Esophagus squamous epithelium (tissue), 4 donors: ENCODE results near the gene BCAT1.

ENCODE experiments used
- CTCF ChIP-seq, 6 experiments: fragments of 450-650 bp in 4 of 6; fragments of 200-600 bp in 2 of 6; sonication (generic) in 2 of 6; IDR thresholded peaks; one replicate each; pipeline ENCODE4 v1.5.1; 2016 to 2019; ENCODE audit warnings: antibody characterized with exemption in 6 of 6, mild to moderate bottlenecking in 4 of 6, moderate library complexity in 4 of 6
- POLR2A ChIP-seq, 4 donors: fragments of 450-650 bp; IDR thresholded peaks; one replicate each; pipeline ENCODE4 v1.6.1; 2017; ENCODE audit warnings: antibody characterized with exemption in 4 of 4, mild to moderate bottlenecking in 4 of 4, moderate library complexity in 3 of 4

GRCh38 chr12:24911271-24911791 lies 37.6 kb downstream of the BCAT1 start:
- TF ChIP-seq CTCF (IDR thresholded peaks at IDR 0.05) (no peak), POLR2A (IDR thresholded peaks at IDR 0.05) (no peak)
